Neural progenitor cell (in vitro differentiated cells): Measurements from ENCODE around the gene ZNF746.

Experiments
- CTCF ChIP-seq: fragments of 200-600 bp; sonication (generic); IDR thresholded peaks from 2 replicates; pipeline ENCODE4 v1.5.1; 2017; ENCODE audit warnings: antibody characterized with exemption, mild to moderate bottlenecking
- EZH2phosphoT487 ChIP-seq: fragments of 200-600 bp; sonication (generic); IDR thresholded peaks from 2 replicates; pipeline ENCODE4 v1.6.1; 2017; ENCODE audit warnings: antibody characterized with exemption

- no peak for TF ChIP-seq CTCF
- TF ChIP-seq EZH2phosphoT487 = no peak
Observed at GRCh38 chr7:149459540-149460452, 37.8 kb downstream of the ZNF746 start.
